Upper lobe of left lung (tissue), 6 donors: ENCODE data around the gene ZBTB16. TPM values are rescaled to one million over a fixed set of nuclear protein-coding genes. Genes with fewer than 3 reads are reported as not detected.

Source experiments
- ATAC-seq, 2 donors: fragments of 200-7000 bp; cut with Tn5 transposase; one replicate each; pipeline ENCODE4 v1.9.1; 2022; ENCODE audit warnings: mild to moderate bottlenecking in 2 of 2, moderate library complexity in 2 of 2; ENCODE audit not compliant: low FRiP score in 2 of 2
- DNase-seq, 2 donors: peaks; one replicate each; pipeline ENCODE4 v3.0.0-alpha.2; 2019 to 2020
- H3K27ac ChIP-seq, 4 donors: fragments of 200-600 bp; sonication (generic); one replicate each; pipeline ENCODE4 v1.5.1; 2016 to 2019
- H3K27me3 ChIP-seq, 4 donors: fragments of 200-600 bp; sonication (generic); one replicate each; pipeline ENCODE4 v1.5.1; 2017 to 2019
- H3K36me3 ChIP-seq, 4 donors: fragments of 200-600 bp; sonication (generic); one replicate each; pipeline ENCODE4 v1.5.1; 2016 to 2019
- H3K4me1 ChIP-seq, 4 donors: fragments of 200-600 bp; sonication (generic); one replicate each; pipeline ENCODE4 v1.5.1; 2018 to 2019
- H3K4me3 ChIP-seq, 4 donors: fragments of 200-600 bp; sonication (generic); one replicate each; pipeline ENCODE4 v1.5.1; 2017 to 2019; ENCODE audit warnings: mild to moderate bottlenecking in 2 of 4, moderate library complexity in 1 of 4
- H3K9me3 ChIP-seq, 4 donors: fragments of 200-600 bp; sonication (generic); one replicate each; pipeline ENCODE4 v1.5.1; 2018 to 2019
- CTCF ChIP-seq, 6 experiments: fragments of 450-650 bp in 4 of 6; fragments of 200-600 bp in 2 of 6; sonication (generic) in 2 of 6; IDR thresholded peaks; one replicate each; pipeline ENCODE4 v1.5.1; 2016 to 2019; ENCODE audit warnings: antibody characterized with exemption in 6 of 6
- EP300 ChIP-seq, 4 donors: sonication (generic); formaldehyde crosslinking; IDR thresholded peaks; one replicate each; pipeline ENCODE4 v1.5.1; 2017; ENCODE audit warnings: antibody characterized with exemption in 4 of 4, control low read depth in 2 of 4
- POLR2A ChIP-seq, 4 donors: fragments of 450-650 bp; IDR thresholded peaks; one replicate each; pipeline ENCODE4 v1.5.1; 2016 to 2017; ENCODE audit warnings: antibody characterized with exemption in 4 of 4, mild to moderate bottlenecking in 2 of 4
- POLR2AphosphoS5 ChIP-seq, 2 donors: sonication (generic); formaldehyde crosslinking; IDR thresholded peaks; one replicate each; pipeline ENCODE4 v1.5.1; 2017; ENCODE audit warnings: antibody characterized with exemption in 2 of 2
- WGBS, 2 donors: methylation state at CpG; one replicate each; pipeline ENCODE4 v1.1.5; 2017 to 2018; 5-methylcytosine and 5-hydroxymethylcytosine counted together
- total RNA-seq, 6 donors: library from RNA; depleted of rRNA in 4 of 6; stranded (reverse); fragments of >200 nt in 4 of 6; gene quantifications; one replicate each; pipeline versions ENCODE4 v1.1.0 to v1.2.1, GENCODE V29; 2016 to 2021
- donor health status: DM: no; HTN: no; CAD: no; lungs with moderate emphysema.
- donor health status: DM: no; HTN: yes; CAD: no; lungs with severe emphysema.

The ZBTB16 gene
- total RNA-seq, 6 donors from 2014 or later: 110 to 584 (median 179) TPM

- DNase-seq (no peak), ATAC-seq (no peak)
- peak overlapping the region in 1 of 4 donors; percentile 42 for H3K27ac ChIP-seq
- H3K4me3 ChIP-seq: no peak overlapping the region
- H3K36me3 ChIP-seq: peaks cover 5 to 85% (median 43%) of the 10 kb centered on the region in 4 donors
- no peak for TF ChIP-seq POLR2AphosphoS5 (IDR thresholded peaks at IDR 0.05)
- TF ChIP-seq EP300 (IDR thresholded peaks at IDR 0.05): no peak
- no peak for TF ChIP-seq POLR2A (IDR thresholded peaks at IDR 0.05)
- TF ChIP-seq CTCF (IDR thresholded peaks at IDR 0.05): no peak
- H3K4me1 ChIP-seq: peaks cover 27 to 48% (median 27%) of the 10 kb centered on the region in 4 donors
- no peaks in the 10 kb centered on the region for H3K27me3 ChIP-seq
- H3K9me3 ChIP-seq: no peaks in the 10 kb centered on the region
- 56 to 79% methylated on average over 2 of the region's 2 CpGs for WGBS, 2 donors
Measured at GRCh38 chr11:114209343-114209742, 149.8 kb downstream of the ZBTB16 start.

DNA sequence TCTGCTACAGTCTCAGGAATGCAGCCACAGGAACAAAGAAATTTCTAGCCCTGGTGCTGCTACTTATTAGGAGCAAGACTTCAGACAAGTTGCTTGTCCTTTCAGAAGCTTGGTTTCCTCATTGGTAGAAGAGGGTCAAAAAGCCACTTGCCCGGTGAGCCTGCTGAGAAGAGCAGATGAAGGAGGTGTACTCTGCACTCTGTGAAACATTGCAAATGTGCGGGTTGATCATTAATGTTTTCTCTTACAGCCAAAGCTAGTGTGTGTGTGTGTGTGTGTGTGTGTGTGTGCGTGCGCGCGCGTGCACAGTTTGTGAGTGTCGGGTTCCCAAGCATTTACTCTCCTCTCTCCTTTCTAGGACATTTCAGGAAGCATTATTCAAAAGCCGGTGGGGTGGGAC, 150.4 kb downstream of the ZBTB16 start:
- TF ChIP-seq POLR2A (IDR thresholded peaks at IDR 0.05) (no peak), POLR2AphosphoS5 (IDR thresholded peaks at IDR 0.05) (no peak), EP300 (IDR thresholded peaks at IDR 0.05) (no peak), CTCF (IDR thresholded peaks at IDR 0.05) (no peak)
- Histone ChIP-seq H3K27ac (no peak overlapping the region), H3K4me1 (peaks cover 27 to 52% (median 27%) of the 10 kb centered on the region in 4 donors), H3K4me3 (no peak overlapping the region), H3K27me3 (no peaks in the 10 kb centered on the region), H3K36me3 (peaks cover 0 to 82% (median 38%) of the 10 kb centered on the region in 4 donors), H3K9me3 (no peaks in the 10 kb centered on the region)
- DNase-seq (peak in 1 of 2 donors; percentile 50), ATAC-seq (peak in 1 of 2 donors; percentile 80)
- WGBS, 2 donors: 74 to 87% methylated on average over 9 of the region's 9 CpGs

DNA sequence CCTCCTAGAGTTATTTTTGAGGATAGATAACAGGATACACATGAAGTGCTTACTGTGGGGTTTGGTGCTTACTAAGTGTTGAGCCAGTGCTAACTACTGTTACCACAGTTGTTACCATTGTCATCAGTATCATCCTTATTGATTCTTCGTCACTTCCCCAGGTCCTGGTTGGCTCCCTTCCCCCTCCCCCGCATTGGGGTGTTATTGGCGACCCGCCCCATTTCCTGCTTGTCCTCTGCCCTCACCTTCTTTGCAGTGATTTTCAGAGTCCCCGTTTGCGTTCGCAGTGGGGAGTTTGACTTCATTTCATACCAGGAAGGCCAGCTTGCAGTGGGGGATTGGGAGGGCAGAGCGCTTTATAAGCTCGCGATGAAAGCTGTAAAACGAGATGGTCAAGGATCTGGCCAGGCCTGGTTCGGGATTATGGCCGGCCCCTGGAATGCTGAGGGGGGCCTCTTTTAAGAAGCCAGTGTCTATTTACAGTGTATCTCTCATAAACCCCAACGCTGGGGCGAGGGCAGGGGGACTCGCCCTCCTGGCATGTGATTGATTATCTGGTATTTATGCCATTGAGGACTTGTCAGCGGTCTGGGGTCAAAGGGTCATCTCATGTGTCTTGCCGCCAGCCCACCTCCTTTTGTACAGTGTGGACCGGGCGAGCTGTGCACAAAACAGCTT, 152.1 kb downstream of the ZBTB16 start:
- ATAC-seq: no peak
- no peak for DNase-seq
- Histone ChIP-seq H3K36me3 (peaks cover 0 to 76% (median 31%) of the 10 kb centered on the region in 4 donors), H3K4me3 (no peak overlapping the region), H3K27ac (peak overlapping the region in 2 of 4 donors; percentile 24 to 28), H3K4me1 (peaks cover 42 to 62% (median 43%) of the 10 kb centered on the region in 4 donors), H3K27me3 (no peaks in the 10 kb centered on the region), H3K9me3 (no peaks in the 10 kb centered on the region)
- TF ChIP-seq EP300 (IDR thresholded peaks at IDR 0.05) (no peak), POLR2AphosphoS5 (IDR thresholded peaks at IDR 0.05) (no peak), CTCF (IDR thresholded peaks at IDR 0.05) (no peak), POLR2A (IDR thresholded peaks at IDR 0.05) (no peak)
- 81 to 85% methylated on average over 20 of the region's 20 CpGs for WGBS, 2 donors

GRCh38 chr11:114213622-114214021, 154.1 kb downstream of the ZBTB16 start:
- Histone ChIP-seq H3K9me3 (no peaks in the 10 kb centered on the region), H3K36me3 (peaks cover 0 to 67% (median 31%) of the 10 kb centered on the region in 4 donors), H3K4me1 (peaks cover 51 to 64% (median 54%) of the 10 kb centered on the region in 4 donors), H3K27me3 (no peaks in the 10 kb centered on the region), H3K4me3 (no peak overlapping the region), H3K27ac (no peak overlapping the region)
- WGBS, 2 donors: 76 to 89% methylated on average over 2 of the region's 2 CpGs
- no peak for ATAC-seq
- DNase-seq: no peak
- no peak for TF ChIP-seq CTCF (IDR thresholded peaks at IDR 0.05)
- TF ChIP-seq EP300 (IDR thresholded peaks at IDR 0.05): no peak
- no peak for TF ChIP-seq POLR2AphosphoS5 (IDR thresholded peaks at IDR 0.05)
- TF ChIP-seq POLR2A (IDR thresholded peaks at IDR 0.05): no peak
